RWPE2 (cell line): ENCODE data around the gene KRT85.

Experiments used
- ATAC-seq: fragments of 200-7000 bp; cut with Tn5 transposase; 3 replicates; pipeline ENCODE4 v1.9.1; 2021; ENCODE audit warnings: low read depth
- DNase-seq: peaks from one replicate; pipeline ENCODE4 v3.0.0-alpha.2; 2020; ENCODE audit warnings: low spot score
- H3K27ac ChIP-seq: fragments of 450-650 bp; 2 replicates; pipeline ENCODE4 v1.5.1; 2017; ENCODE audit warnings: mild to moderate bottlenecking; ENCODE audit not compliant: poor library complexity, severe bottlenecking
- H3K27me3 ChIP-seq: fragments of 250-450 bp; sonication (Bioruptor Pico); 2 replicates; pipeline ENCODE4 v1.5.1; 2021; ENCODE audit warnings: mild to moderate bottlenecking, moderate library complexity; ENCODE audit not compliant: insufficient read depth, poor library complexity, severe bottlenecking
- H3K36me3 ChIP-seq: fragments of 250-450 bp; sonication (Bioruptor Pico); 2 replicates; pipeline ENCODE4 v1.5.1; 2020; ENCODE audit warnings: low read depth, mild to moderate bottlenecking, moderate library complexity
- H3K4me1 ChIP-seq: fragments of 250-450 bp; sonication (Bioruptor Pico); 2 replicates; pipeline ENCODE4 v1.5.1; 2021; ENCODE audit warnings: mild to moderate bottlenecking, moderate library complexity; ENCODE audit not compliant: insufficient read depth, poor library complexity, severe bottlenecking
- H3K4me3 ChIP-seq: fragments of 250-450 bp; sonication (Bioruptor Pico); 2 replicates; pipeline ENCODE4 v1.5.1; 2021; ENCODE audit warnings: mild to moderate bottlenecking, moderate library complexity; ENCODE audit not compliant: severe bottlenecking
- H3K9me3 ChIP-seq: fragments of 250-450 bp; sonication (Bioruptor Pico); 2 replicates; pipeline ENCODE4 v1.5.1; 2021; ENCODE audit warnings: mild to moderate bottlenecking, moderate library complexity; ENCODE audit not compliant: severe bottlenecking
- CTCF ChIP-seq: fragments of 450-650 bp; IDR thresholded peaks from one replicate; pipeline ENCODE4 v1.5.1; 2017; ENCODE audit warnings: mild to moderate bottlenecking, moderate library complexity; ENCODE audit not compliant: poor library complexity, severe bottlenecking

KRT85 gene

GRCh38 chr12:52364061-52364460 lies 3.2 kb downstream of the KRT85 start:
- no peak for TF ChIP-seq CTCF
- Histone ChIP-seq H3K4me1 (no peaks in the 10 kb centered on the region), H3K4me3 (no peak overlapping the region), H3K27ac (no peak overlapping the region), H3K27me3 (no peaks in the 10 kb centered on the region), H3K36me3 (no peaks in the 10 kb centered on the region), H3K9me3 (no peaks in the 10 kb centered on the region)
- DNase-seq = no peak
- no peak for ATAC-seq

- DNase-seq (peak; percentile 31), ATAC-seq (no peak)
- Histone ChIP-seq H3K27ac (no peak overlapping the region), H3K4me1 (no peaks in the 10 kb centered on the region), H3K4me3 (no peak overlapping the region), H3K27me3 (no peaks in the 10 kb centered on the region), H3K9me3 (no peaks in the 10 kb centered on the region), H3K36me3 (no peaks in the 10 kb centered on the region)
- TF ChIP-seq CTCF = no peak
Measured at GRCh38 chr12:52363111-52363679, 4.1 kb downstream of the KRT85 start.

- Histone ChIP-seq H3K27me3 (no peaks in the 10 kb centered on the region), H3K9me3 (no peaks in the 10 kb centered on the region), H3K36me3 (no peaks in the 10 kb centered on the region), H3K4me3 (no peak overlapping the region), H3K27ac (no peak overlapping the region), H3K4me1 (no peaks in the 10 kb centered on the region)
- DNase-seq (peak; percentile 30), ATAC-seq (no peak)
- TF ChIP-seq CTCF = peak; percentile 20
Measured at GRCh38 chr12:52362118-52362726, 5.1 kb downstream of the KRT85 start.

- TF ChIP-seq CTCF = no peak
- Histone ChIP-seq H3K27me3 (no peaks in the 10 kb centered on the region), H3K36me3 (no peaks in the 10 kb centered on the region), H3K9me3 (no peaks in the 10 kb centered on the region), H3K4me3 (no peak overlapping the region), H3K4me1 (no peaks in the 10 kb centered on the region), H3K27ac (no peak overlapping the region)
- DNase-seq = no peak
- ATAC-seq = no peak
Measured at GRCh38 chr12:52361553-52361952, 5.7 kb downstream of the KRT85 start.

- peak; percentile 51 for DNase-seq
- Histone ChIP-seq H3K4me3 (no peak overlapping the region), H3K27me3 (no peaks in the 10 kb centered on the region), H3K36me3 (no peaks in the 10 kb centered on the region), H3K4me1 (no peaks in the 10 kb centered on the region), H3K9me3 (no peaks in the 10 kb centered on the region), H3K27ac (no peak overlapping the region)
- no peak for ATAC-seq
- TF ChIP-seq CTCF = no peak
Measured at GRCh38 chr12:52360663-52361271, 6.5 kb downstream of the KRT85 start.
